Epithelial cell of proximal tubule (primary cell): ENCODE data around the gene C1orf50. TPM values are rescaled to one million over a fixed set of nuclear protein-coding genes. Genes with fewer than 3 reads are reported as not detected.
A peak's percentile ranks its signal among the peaks of the same experiment; 100 is the strongest.

Source experiments
- DNase-seq: peaks from one replicate; pipeline ENCODE4 v3.0.0-alpha.2; 2011; ENCODE audit warnings: low read depth
- H3K4me3 ChIP-seq: 2 replicates; pipeline ENCODE4 v1.5.1; 2011; ENCODE audit warnings: low read depth, mild to moderate bottlenecking, low read length
- CTCF ChIP-seq: conservative IDR thresholded peaks from 2 replicates; pipeline ENCODE4 v1.5.1; 2012; ENCODE audit warnings: low read depth, mild to moderate bottlenecking, low read length
- total RNA-seq: library from RNA; depleted of rRNA; stranded (reverse); fragments of >200 nt; gene quantifications from 2 replicates; pipeline ENCODE4 v1.2.3, GENCODE V29; 2015

C1orf50 gene
- total RNA-seq, 1 donor from 2014 or later = 7.8 TPM

GRCh38 chr1:42736152-42736551 lies 30.9 kb upstream of the C1orf50 start:
- TF ChIP-seq CTCF = peak; percentile 42
- no peak overlapping the region for H3K4me3 ChIP-seq
- no peak for DNase-seq

- DNase-seq = no peak
- no peak overlapping the region for H3K4me3 ChIP-seq
- TF ChIP-seq CTCF = no peak
These were observed 30.4 kb upstream of the C1orf50 start for GRCh38 chr1:42736571-42737200.

- TF ChIP-seq CTCF = peak; percentile 12
- no peak overlapping the region for H3K4me3 ChIP-seq
- DNase-seq = no peak
These were observed 29.8 kb upstream of the C1orf50 start for GRCh38 chr1:42737257-42737656.

- H3K4me3 ChIP-seq = no peak overlapping the region
- no peak for DNase-seq
- no peak for TF ChIP-seq CTCF
These were observed 28.9 kb upstream of the C1orf50 start for GRCh38 chr1:42737986-42738677.

- H3K4me3 ChIP-seq = no peak overlapping the region
- no peak for TF ChIP-seq CTCF
- DNase-seq = no peak
These were observed 28.3 kb upstream of the C1orf50 start for GRCh38 chr1:42738678-42739226.

GRCh38 chr1:42739753-42740700 lies 27.0 kb upstream of the C1orf50 start, which contains the start of gene CLDN19:
Gene CLDN19 (minus strand): TSS chr1:42740236. CDS start chr1:42740063, 173 bp downstream.
- no peak for TF ChIP-seq CTCF
- DNase-seq = no peak
- peak within 1 kb of the TSS; percentile 11 for H3K4me3 ChIP-seq
